Stomach (tissue), 9 donors: ENCODE data around the gene NFATC2IP. TPM values are rescaled to one million over a fixed set of nuclear protein-coding genes. Genes with fewer than 3 reads are reported as not detected.
"Not testable (repeated sequence)": the region's sequence is repeated elsewhere in the genome, so short reads cannot be mapped to it uniquely, and the experiment has no call there.

Experiments
- DNase-seq, 2 donors: peaks; one replicate each; pipeline versions ENCODE4 v3.0.0 to v3.0.0-alpha.2; 2013 to 2019
- H3K27ac ChIP-seq, 5 donors: fragments of 200-600 bp in 4 of 5; sonication (generic) in 4 of 5; one replicate each; pipeline ENCODE4 v1.5.1; 2013 to 2019; ENCODE audit warnings: mild to moderate bottlenecking in 1 of 5, moderate library complexity in 1 of 5
- H3K27me3 ChIP-seq, 3 donors: fragments of 200-600 bp; sonication (generic); one replicate each; pipeline ENCODE4 v1.5.1; 2017 to 2019; ENCODE audit warnings: mixed run types in 1 of 3
- H3K36me3 ChIP-seq, 4 donors: fragments of 200-600 bp; sonication (generic); 1 replicate in 3 of 4; 2 replicates in 1 of 4; pipeline ENCODE4 v1.5.1; 2016 to 2019
- H3K4me1 ChIP-seq, 4 donors: fragments of 200-600 bp; sonication (generic); one replicate each; pipeline ENCODE4 v1.5.1; 2016 to 2019
- H3K4me3 ChIP-seq, 4 donors: fragments of 200-600 bp; sonication (generic) in 3 of 4; one replicate each; pipeline ENCODE4 v1.5.1; 2016 to 2019; ENCODE audit warnings: mild to moderate bottlenecking in 1 of 4
- H3K9me3 ChIP-seq, 4 donors: fragments of 200-600 bp; sonication (generic); one replicate each; pipeline ENCODE4 v1.5.1; 2016 to 2019
- CTCF ChIP-seq, 7 experiments: fragments of 450-650 bp in 4 of 7; fragments of 200-600 bp in 3 of 7; sonication (generic) in 3 of 7; IDR thresholded peaks; one replicate each; pipeline ENCODE4 v1.5.1; 2016 to 2019; ENCODE audit warnings: antibody characterized with exemption in 7 of 7, control low read depth in 2 of 7, mild to moderate bottlenecking in 1 of 7
- EP300 ChIP-seq: sonication (generic); formaldehyde crosslinking; IDR thresholded peaks from one replicate; pipeline ENCODE4 v1.6.1; 2017; ENCODE audit warnings: antibody characterized with exemption
- POLR2A ChIP-seq, 4 donors: fragments of 450-650 bp; IDR thresholded peaks; one replicate each; pipeline ENCODE4 v1.6.1; 2016; ENCODE audit warnings: antibody characterized with exemption in 4 of 4, control low read depth in 2 of 4, mild to moderate bottlenecking in 1 of 4, moderate library complexity in 1 of 4
- POLR2AphosphoS5 ChIP-seq, 3 donors: sonication (generic); formaldehyde crosslinking; IDR thresholded peaks; one replicate each; pipeline ENCODE4 v1.6.1; 2016; ENCODE audit warnings: antibody characterized with exemption in 3 of 3
- whole genome bisulfite sequencing, 5 donors: extraction: QIAGEN DNeasy Blood & Tissue Kit in 3 of 5; methylation state at CpG; one replicate each; pipeline versions ENCODE4 v1.1.5 to v1.1.7; 2013 to 2018; 5-methylcytosine and 5-hydroxymethylcytosine counted together
- intact Hi-C: fragments of 100-400 bp; cut with DNase I; formaldehyde crosslinking; loops from one replicate; pipeline ENCODE4 v1.15.1; 2023; ENCODE audit warnings: low total_unique reads
- polyA plus RNA-seq, 3 donors: library from polyadenylated mRNA; stranded (reverse); fragments of 200-250 nt; gene quantifications; one replicate each; pipeline ENCODE4 v1.2.3, GENCODE V29; 2013
- total RNA-seq, 5 donors: library from RNA; depleted of rRNA; stranded (reverse); fragments of >200 nt; gene quantifications; one replicate each; pipeline versions ENCODE4 v1.1.0 to v1.2.3, GENCODE V29; 2014 to 2016
- donor health status: healthy with polysubstance abuse.
- donor health status: Bipolar disorder and iron deficiency.
- donor health status: healthy.

Gene NFATC2IP
- total and polyA plus RNA-seq, 8 donors = 10.4 to 265 (median 31.7) TPM

GRCh38 chr16:28935924-28936783, 14.6 kb upstream of the NFATC2IP start:
- no peak for TF ChIP-seq EP300
- no peak for TF ChIP-seq CTCF (IDR thresholded peaks at IDR 0.05)
- peak in 1 of 3 donors; percentile 18 for TF ChIP-seq POLR2AphosphoS5 (IDR thresholded peaks at IDR 0.05)
- TF ChIP-seq POLR2A (IDR thresholded peaks at IDR 0.05) = no peak
- no peak overlapping the region for H3K27ac ChIP-seq

GRCh38 chr16:28936784-28937155, 14.0 kb upstream of the NFATC2IP start:
- intact Hi-C loops = loop anchor here (10.0 kb wide), 1 partner anchor 52 kb away; no protein-coding TSS in a partner anchor

More at GRCh38 chr16:28935924-28936783, 14.6 kb upstream of the NFATC2IP start:
- Histone ChIP-seq H3K27me3 (no peaks in the 10 kb centered on the region), H3K4me1 (peaks cover 4 to 19% (median 12%) of the 10 kb centered on the region in 4 donors), H3K4me3 (peak overlapping the region; percentile 23 to 39 (median 28)), H3K36me3 (no peaks in the 10 kb centered on the region), H3K9me3 (no peaks in the 10 kb centered on the region)
- peak; percentile 88 to 91 for DNase-seq
- 18 to 25% (median 23%) methylated on average over 35 to 36 of the region's 36 CpGs for WGBS, 5 donors
- intact Hi-C loops = loop anchor here (10.0 kb wide), 1 partner anchor 51 kb away; no protein-coding TSS in a partner anchor

GRCh38 chr16:28937222-28937876, 13.4 kb upstream of the NFATC2IP start:
- no peaks in the 10 kb centered on the region for H3K36me3 ChIP-seq
- H3K4me1 ChIP-seq = peaks cover 4 to 19% (median 12%) of the 10 kb centered on the region in 4 donors
- H3K4me3 ChIP-seq = no peak overlapping the region
- intact Hi-C loops = loop anchor here (10.0 kb wide), 1 partner anchor 53 kb away; no protein-coding TSS in a partner anchor
- H3K9me3 ChIP-seq = no peaks in the 10 kb centered on the region
- H3K27ac ChIP-seq = no peak overlapping the region
- no peaks in the 10 kb centered on the region for H3K27me3 ChIP-seq
- 73 to 86% (median 78%) methylated on average over 8 to 14 of the region's 14 CpGs for WGBS, 5 donors
- no peak for DNase-seq
- TF ChIP-seq EP300 (no peak), CTCF (IDR thresholded peaks at IDR 0.05) (no peak), POLR2AphosphoS5 (IDR thresholded peaks at IDR 0.05) (no peak), POLR2A (IDR thresholded peaks at IDR 0.05) (no peak)

More at GRCh38 chr16:28936784-28937155, 14.0 kb upstream of the NFATC2IP start:
- Histone ChIP-seq H3K36me3 (no peaks in the 10 kb centered on the region), H3K4me1 (peaks cover 4 to 19% (median 12%) of the 10 kb centered on the region in 4 donors), H3K4me3 (peak overlapping the region in 3 of 4 donors; percentile 26 to 39 (median 31)), H3K27ac (no peak overlapping the region), H3K9me3 (no peaks in the 10 kb centered on the region), H3K27me3 (no peaks in the 10 kb centered on the region)
- TF ChIP-seq CTCF (IDR thresholded peaks at IDR 0.05) (no peak), POLR2AphosphoS5 (IDR thresholded peaks at IDR 0.05) (no peak)
- 65 to 75% (median 70%) methylated on average over 24 to 26 of the region's 26 CpGs for WGBS, 5 donors
- no peak for DNase-seq

GRCh38 chr16:28938721-28939120, 12.0 kb upstream of the NFATC2IP start:
- H3K36me3 ChIP-seq = no peaks in the 10 kb centered on the region
- intact Hi-C loops = loop anchor here (10.0 kb wide), 1 partner anchor 54 kb away; no protein-coding TSS in a partner anchor
- peaks cover 4 to 19% (median 12%) of the 10 kb centered on the region in 4 donors for H3K4me1 ChIP-seq
- H3K4me3 ChIP-seq = no peak overlapping the region
- TF ChIP-seq CTCF (IDR thresholded peaks at IDR 0.05) = no peak
- no peak for TF ChIP-seq EP300
- no peak for TF ChIP-seq POLR2A (IDR thresholded peaks at IDR 0.05)
- TF ChIP-seq POLR2AphosphoS5 (IDR thresholded peaks at IDR 0.05) = no peak
- no peaks in the 10 kb centered on the region for H3K9me3 ChIP-seq
- H3K27ac ChIP-seq = no peak overlapping the region
- 82 to 86% (median 84%) methylated on average over 5 to 7 of the region's 7 CpGs for WGBS, 5 donors
- H3K27me3 ChIP-seq = no peaks in the 10 kb centered on the region
- no peak for DNase-seq

- 88 to 94% (median 91%) methylated on average over 7 of the region's 7 CpGs for WGBS, 5 donors
- H3K27ac ChIP-seq, H3K9me3 ChIP-seq, H3K4me3 ChIP-seq, H3K36me3 ChIP-seq, DNase-seq, H3K27me3 ChIP-seq: not testable (repeated sequence)
- intact Hi-C loops = loop anchor here (10.0 kb wide), 1 partner anchor 55 kb away; no protein-coding TSS in a partner anchor
- peaks cover 4 to 19% (median 12%) of the 10 kb centered on the region in 4 donors for H3K4me1 ChIP-seq
Measured at GRCh38 chr16:28939825-28940224, 10.9 kb upstream of the NFATC2IP start.
